Spleen (tissue), 11 donors: ENCODE results near the gene TSC22D1. TPM values are rescaled to one million over a fixed set of nuclear protein-coding genes. Genes with fewer than 3 reads are reported as not detected.

Source experiments
- DNase-seq: peaks from one replicate; pipeline ENCODE4 v3.0.0-alpha.2; 2020
- H3K27ac ChIP-seq, 8 donors: fragments of 200-600 bp; sonication (generic) in 7 of 8; 1 replicate in 4 of 8; 2 replicates in 4 of 8; pipeline versions ENCODE4 v1.5.0 to v1.8.0; 2016 to 2021; ENCODE audit warnings: inconsistent platforms in 4 of 8, mild to moderate bottlenecking in 4 of 8, moderate library complexity in 1 of 8
- H3K27me3 ChIP-seq, 7 donors: fragments of 200-600 bp; sonication (generic) in 6 of 7; replicated peaks in 1 of 7; 1 replicate in 4 of 7; 2 replicates in 3 of 7; pipeline versions ENCODE4 v1.5.0 to v1.8.0; 2016 to 2021; ENCODE audit warnings: inconsistent platforms in 3 of 7, mild to moderate bottlenecking in 1 of 7
- H3K36me3 ChIP-seq, 6 donors: fragments of 200-600 bp; sonication (generic) in 5 of 6; 1 replicate in 4 of 6; 2 replicates in 2 of 6; pipeline versions ENCODE4 v1.5.0 to v1.8.0; 2016 to 2021; ENCODE audit warnings: inconsistent platforms in 2 of 6
- H3K4me1 ChIP-seq, 6 donors: fragments of 200-600 bp; sonication (generic) in 5 of 6; 1 replicate in 3 of 6; 2 replicates in 3 of 6; pipeline versions ENCODE4 v1.5.0 to v1.8.0; 2016 to 2021; ENCODE audit warnings: inconsistent platforms in 3 of 6
- H3K4me3 ChIP-seq, 8 donors: fragments of 200-600 bp; sonication (generic) in 7 of 8; 1 replicate in 4 of 8; 2 replicates in 4 of 8; pipeline versions ENCODE4 v1.5.0 to v1.8.0; 2016 to 2021; ENCODE audit warnings: inconsistent platforms in 4 of 8, mild to moderate bottlenecking in 4 of 8, moderate library complexity in 2 of 8
- H3K9me3 ChIP-seq, 8 donors: fragments of 200-600 bp; sonication (generic) in 7 of 8; 1 replicate in 4 of 8; 2 replicates in 4 of 8; pipeline versions ENCODE4 v1.5.0 to v1.8.0; 2016 to 2021; ENCODE audit warnings: inconsistent platforms in 4 of 8
- POLR2A ChIP-seq, 3 donors: fragments of 450-650 bp; IDR thresholded peaks; one replicate each; pipeline ENCODE4 v1.5.1; 2017; ENCODE audit warnings: antibody characterized with exemption in 3 of 3, mild to moderate bottlenecking in 1 of 3
- POLR2AphosphoS5 ChIP-seq, 3 donors: sonication (generic); formaldehyde crosslinking; IDR thresholded peaks; one replicate each; pipeline ENCODE4 v1.5.1; 2017; ENCODE audit warnings: antibody characterized with exemption in 3 of 3
- WGBS, 5 donors: extraction: QIAGEN DNeasy Blood & Tissue Kit in 3 of 5; methylation state at CpG; one replicate each; pipeline versions ENCODE4 v1.1.5 to v1.1.7; 2013 to 2018; 5-methylcytosine and 5-hydroxymethylcytosine counted together
- intact Hi-C: fragments of 100-400 bp; cut with DNase I; formaldehyde crosslinking; loops from one replicate; pipeline ENCODE4 v1.15.0; 2023; ENCODE audit warnings: low total_unique reads
- polyA plus RNA-seq, 3 donors: library from polyadenylated mRNA; stranded (reverse); fragments of 200-250 nt; gene quantifications; one replicate each; pipeline ENCODE4 v1.2.1, GENCODE V29; 2013
- total RNA-seq, 7 donors: library from RNA; depleted of rRNA in 3 of 7; stranded (reverse); fragments of >200 nt in 3 of 7; fragmentation: NEBNext Ultra II Directional in 4 of 7; extraction: Animal tissue kit (Norgen Biotek cat#: 25700) in 4 of 7; gene quantifications; one replicate each; pipeline versions ENCODE4 v1.1.0 to v1.2.1, GENCODE V29; 2016 to 2021
- TF ChIP-seq, protein P1 (sequence below), 11 experiments: fragments of 200-600 bp in 7 of 11; fragments of 450-650 bp in 4 of 11; sonication (generic) in 4 of 11; IDR thresholded peaks in 8 of 11; conservative IDR thresholded peaks in 3 of 11; 1 replicate in 7 of 11; 2 replicates in 4 of 11; pipeline versions ENCODE4 v1.4.0 to v1.8.0; 2016 to 2021; ENCODE audit warnings: antibody characterized with exemption in 11 of 11, inconsistent platforms in 4 of 11, mild to moderate bottlenecking in 1 of 11
- donor health status: healthy with polysubstance abuse.
- donor health status: DM: no; HTN: no; CAD: no; lungs with moderate emphysema.
- donor health status: DM: no; HTN: no; CAD: no.
- donor health status: Bipolar disorder and iron deficiency.
- donor health status: healthy.
- donor health status: DM: no; HTN: no; CAD: no.
- donor health status: DM: yes; HTN: yes; CAD: no.

Gene TSC22D1
- total and polyA plus RNA-seq, 10 donors: 14.3 to 66.3 (median 42.6) TPM

DNA sequence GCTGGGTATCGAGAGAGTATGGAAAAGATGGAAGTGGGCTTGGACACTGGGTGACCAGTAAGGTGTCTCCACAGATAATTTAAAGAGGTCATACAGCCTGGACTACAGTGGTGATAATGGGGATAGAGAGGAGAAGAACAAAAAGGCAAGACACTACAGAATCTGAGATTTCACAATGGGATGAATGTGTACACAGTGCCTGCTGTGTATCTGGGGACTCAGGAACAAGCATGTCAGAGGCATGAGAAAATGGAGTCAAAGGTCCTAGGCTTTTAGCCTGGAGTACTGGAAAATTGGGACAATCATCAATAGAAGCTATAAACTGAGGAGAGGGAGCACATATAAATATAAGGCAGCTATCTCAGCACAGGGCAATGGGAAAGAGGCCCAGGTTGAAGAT, 69.4 kb downstream of the TSC22D1 start:
- H3K4me3 ChIP-seq: no peak overlapping the region
- H3K27me3 ChIP-seq: no peaks in the 10 kb centered on the region
- 90 to 100% (median 98%) methylated on average over 1 of the region's 1 CpG for WGBS, 5 donors
- intact Hi-C loops: no loop called here
- no peak for DNase-seq
- no peaks in the 10 kb centered on the region for H3K36me3 ChIP-seq
- no peaks in the 10 kb centered on the region for H3K4me1 ChIP-seq
- no peak for TF ChIP-seq POLR2A (IDR thresholded peaks at IDR 0.05)
- TF ChIP-seq POLR2AphosphoS5 (IDR thresholded peaks at IDR 0.05): no peak
- TF ChIP-seq, protein P1, sequence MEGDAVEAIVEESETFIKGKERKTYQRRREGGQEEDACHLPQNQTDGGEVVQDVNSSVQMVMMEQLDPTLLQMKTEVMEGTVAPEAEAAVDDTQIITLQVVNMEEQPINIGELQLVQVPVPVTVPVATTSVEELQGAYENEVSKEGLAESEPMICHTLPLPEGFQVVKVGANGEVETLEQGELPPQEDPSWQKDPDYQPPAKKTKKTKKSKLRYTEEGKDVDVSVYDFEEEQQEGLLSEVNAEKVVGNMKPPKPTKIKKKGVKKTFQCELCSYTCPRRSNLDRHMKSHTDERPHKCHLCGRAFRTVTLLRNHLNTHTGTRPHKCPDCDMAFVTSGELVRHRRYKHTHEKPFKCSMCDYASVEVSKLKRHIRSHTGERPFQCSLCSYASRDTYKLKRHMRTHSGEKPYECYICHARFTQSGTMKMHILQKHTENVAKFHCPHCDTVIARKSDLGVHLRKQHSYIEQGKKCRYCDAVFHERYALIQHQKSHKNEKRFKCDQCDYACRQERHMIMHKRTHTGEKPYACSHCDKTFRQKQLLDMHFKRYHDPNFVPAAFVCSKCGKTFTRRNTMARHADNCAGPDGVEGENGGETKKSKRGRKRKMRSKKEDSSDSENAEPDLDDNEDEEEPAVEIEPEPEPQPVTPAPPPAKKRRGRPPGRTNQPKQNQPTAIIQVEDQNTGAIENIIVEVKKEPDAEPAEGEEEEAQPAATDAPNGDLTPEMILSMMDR (IDR thresholded peaks at IDR 0.05 in 8 of 11, conservative IDR thresholded peaks at IDR 0.05 in 3 of 11): no peak
- no peaks in the 10 kb centered on the region for H3K9me3 ChIP-seq
- H3K27ac ChIP-seq: no peak overlapping the region

DNA sequence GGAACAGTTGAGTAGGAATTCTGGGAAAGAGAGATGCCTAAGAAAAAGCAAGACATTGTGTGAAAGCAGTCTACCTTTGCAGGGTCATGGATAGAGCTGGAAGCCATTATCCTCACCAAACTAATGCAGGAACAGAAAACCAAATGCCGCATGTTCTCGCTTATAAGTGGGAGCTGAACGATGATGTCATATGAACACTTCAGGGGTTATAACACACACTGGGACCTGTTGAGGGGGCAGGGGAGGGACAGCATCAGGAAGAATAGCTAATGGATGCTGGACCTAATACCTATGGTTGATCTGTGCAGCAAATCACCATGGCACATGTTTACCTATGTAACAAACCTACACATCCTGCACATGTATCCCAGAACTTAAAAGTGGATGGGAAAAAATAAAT, 69.9 kb downstream of the TSC22D1 start:
- intact Hi-C loops: no loop called here
- Histone ChIP-seq H3K4me1 (no peaks in the 10 kb centered on the region), H3K4me3 (no peak overlapping the region), H3K9me3 (no peaks in the 10 kb centered on the region), H3K36me3 (no peaks in the 10 kb centered on the region), H3K27me3 (no peaks in the 10 kb centered on the region), H3K27ac (no peak overlapping the region)
- no peak for TF ChIP-seq POLR2A (IDR thresholded peaks at IDR 0.05)
- TF ChIP-seq, protein P1 (IDR thresholded peaks at IDR 0.05 in 8 of 11, conservative IDR thresholded peaks at IDR 0.05 in 3 of 11): no peak
- no peak for TF ChIP-seq POLR2AphosphoS5 (IDR thresholded peaks at IDR 0.05)
- 93 to 99% (median 95%) methylated on average over 3 of the region's 3 CpGs for WGBS, 5 donors
- DNase-seq: no peak

DNA sequence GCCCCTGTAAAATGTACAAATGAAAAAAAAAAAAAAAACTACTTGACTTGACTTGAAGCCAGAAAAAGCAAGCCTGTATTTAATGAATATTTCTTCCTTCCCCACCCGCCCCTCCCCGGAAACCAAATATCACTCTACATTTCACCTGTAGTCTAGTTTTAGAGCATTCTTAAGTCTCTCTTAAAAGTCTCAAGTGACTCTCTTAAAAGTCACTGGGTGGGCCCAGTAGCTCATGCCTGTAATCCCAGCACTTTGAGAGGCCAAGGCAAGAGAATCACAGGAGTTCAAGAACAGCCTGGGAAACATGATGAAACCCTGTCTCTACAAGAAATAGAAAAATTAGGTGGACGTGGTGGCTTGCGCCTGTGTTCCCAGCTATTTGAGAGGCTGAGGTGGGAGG, 72.0 kb downstream of the TSC22D1 start:
- DNase-seq: no peak
- no peaks in the 10 kb centered on the region for H3K4me1 ChIP-seq
- 92 to 97% (median 93%) methylated on average over 4 of the region's 4 CpGs for WGBS, 5 donors
- no peak for TF ChIP-seq POLR2AphosphoS5 (IDR thresholded peaks at IDR 0.05)
- TF ChIP-seq, protein P1 (IDR thresholded peaks at IDR 0.05 in 8 of 11, conservative IDR thresholded peaks at IDR 0.05 in 3 of 11): no peak
- TF ChIP-seq POLR2A (IDR thresholded peaks at IDR 0.05): no peak
- no peaks in the 10 kb centered on the region for H3K27me3 ChIP-seq
- H3K9me3 ChIP-seq: no peaks in the 10 kb centered on the region
- no peaks in the 10 kb centered on the region for H3K36me3 ChIP-seq
- intact Hi-C loops: no loop called here
- no peak overlapping the region for H3K27ac ChIP-seq
- no peak overlapping the region for H3K4me3 ChIP-seq

DNA sequence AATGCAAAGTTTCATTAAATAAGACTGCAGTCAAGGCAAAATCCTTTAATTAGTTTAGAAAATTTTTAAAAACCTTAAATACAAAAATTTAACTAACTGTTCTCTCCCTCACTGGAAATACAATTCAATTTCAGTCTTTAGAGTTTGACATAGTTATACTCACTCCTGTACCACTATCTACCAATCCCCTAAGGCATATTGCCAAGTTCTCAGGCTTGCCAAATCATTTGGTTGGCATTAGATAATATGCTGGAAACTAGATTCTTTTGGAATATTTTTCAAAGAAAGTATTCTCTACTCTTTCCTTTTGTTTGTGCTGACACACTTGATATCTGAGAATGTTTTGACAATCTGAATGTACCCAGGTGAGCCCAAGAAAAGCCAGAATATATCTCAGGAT, 77.2 kb downstream of the TSC22D1 start:
- Histone ChIP-seq H3K4me3 (no peak overlapping the region), H3K4me1 (no peaks in the 10 kb centered on the region), H3K27ac (no peak overlapping the region), H3K27me3 (no peaks in the 10 kb centered on the region), H3K36me3 (no peaks in the 10 kb centered on the region), H3K9me3 (peaks cover 0 to 15% (median 11%) of the 10 kb centered on the region in 8 donors)
- no peak for DNase-seq
- TF ChIP-seq, protein P1 (IDR thresholded peaks at IDR 0.05 in 8 of 11, conservative IDR thresholded peaks at IDR 0.05 in 3 of 11): no peak
- TF ChIP-seq POLR2A (IDR thresholded peaks at IDR 0.05) (no peak), POLR2AphosphoS5 (IDR thresholded peaks at IDR 0.05) (no peak)
- intact Hi-C loops: no loop called here
